NCI-H446 treated with DMSO at 0.1 percent for 48 hours (cell line): Measurements from ENCODE around the gene STK11IP.
A peak's percentile ranks its signal among the peaks of the same experiment; 100 is the strongest.

ENCODE experiments used
- DNase-seq: peaks from one replicate; lab custom pipeline; 2025; lab: John Stamatoyannopoulos, UW

STK11IP gene

GRCh38 chr2:219597552-219598307 is at the start of gene STK11IP:
TSS of gene STK11IP (plus strand) at chr2:219597857. CDS start at chr2:219598120, 263 bp downstream.
- DNase-seq, result peak; percentile 81

DNA sequence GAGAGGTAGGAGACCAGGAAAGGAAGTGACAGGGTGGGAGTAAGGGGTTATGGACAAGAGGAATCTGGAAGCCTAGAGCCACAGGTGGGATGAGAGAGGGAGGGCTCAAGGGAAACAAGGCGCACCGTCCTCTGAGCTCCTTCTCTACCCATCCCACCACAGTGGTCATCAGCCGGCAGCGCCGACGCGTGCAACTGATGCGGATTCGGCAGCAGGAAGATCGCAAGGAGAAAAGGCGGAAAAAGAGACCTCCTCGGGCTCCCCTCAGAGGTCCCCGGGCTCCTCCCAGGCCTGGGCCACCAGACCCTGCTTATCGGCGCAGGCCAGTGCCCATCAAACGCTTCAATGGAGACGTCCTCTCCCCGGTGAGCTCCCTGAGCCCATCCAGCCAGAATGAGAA is 48.7 kb upstream of the STK11IP start:
- DNase-seq, result no peak

DNA sequence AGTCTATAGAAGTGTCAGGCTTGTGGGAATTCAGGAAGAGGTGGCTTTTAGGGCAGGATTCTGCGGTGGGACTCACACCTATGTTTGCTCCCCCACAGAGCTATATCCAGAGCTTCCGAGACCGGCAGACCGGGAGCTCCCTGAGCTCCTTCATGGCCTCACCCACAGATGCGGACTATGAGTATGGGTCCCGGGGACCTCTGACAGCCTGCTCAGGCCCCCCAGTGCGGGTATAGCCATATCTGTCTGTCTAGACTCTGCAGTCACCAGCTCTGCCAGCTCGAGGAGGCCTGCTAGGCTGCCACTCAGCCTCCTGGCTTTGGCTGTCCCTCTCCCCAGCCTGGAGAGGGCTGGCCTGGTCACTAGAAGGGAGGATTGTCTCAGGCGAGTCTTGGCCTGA is 48.0 kb upstream of the STK11IP start:
- DNase-seq, result no peak

DNA sequence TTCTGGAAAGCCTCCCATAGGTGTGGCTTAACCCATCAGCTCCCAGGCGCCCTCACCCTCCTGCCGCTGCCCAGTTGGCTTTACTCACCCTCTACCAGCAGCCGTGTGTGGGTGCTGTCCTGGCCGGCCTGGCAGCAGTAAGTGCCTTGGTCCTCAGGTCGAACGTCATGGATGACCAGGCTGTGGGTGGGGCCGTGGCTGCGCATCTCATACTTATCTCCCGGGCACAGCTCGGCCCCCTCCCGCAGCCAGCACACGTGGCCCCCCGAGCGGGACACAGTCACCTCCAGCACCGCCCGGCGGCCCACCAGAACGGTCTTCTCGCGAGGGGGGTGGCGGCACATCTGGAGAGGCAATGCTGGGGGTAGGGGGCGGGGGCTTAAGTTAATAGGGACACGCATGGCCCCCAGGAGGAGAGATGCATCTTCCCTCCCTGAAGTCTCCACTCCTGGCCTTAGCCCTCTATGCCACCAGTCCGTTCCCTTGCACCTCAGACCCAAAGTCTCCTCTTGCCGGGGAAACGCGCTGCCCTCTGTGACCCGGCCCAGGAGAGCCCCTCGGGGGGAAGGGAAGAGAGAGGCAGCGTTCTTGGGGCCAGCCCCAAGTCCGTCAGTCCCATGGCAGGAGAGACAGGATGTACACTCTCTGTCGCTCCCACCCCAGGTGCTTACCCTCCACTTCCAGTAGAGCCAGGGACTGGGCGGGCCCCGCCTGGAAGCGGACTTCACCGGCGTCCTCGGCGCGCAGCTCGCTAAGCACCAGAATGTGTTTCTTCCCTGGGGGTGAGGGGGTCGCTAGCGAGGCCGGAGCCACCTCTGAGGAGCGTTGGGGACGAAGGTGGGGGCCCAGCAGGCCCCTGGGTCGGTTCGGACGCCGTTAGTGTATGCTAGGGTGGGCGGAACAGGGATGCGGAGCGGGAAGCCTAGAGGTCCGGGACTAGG is 45.9 kb upstream of the STK11IP start:
- DNase-seq, result no peak

- DNase-seq, result peak; percentile 30
These were observed 45.1 kb upstream of the STK11IP start for GRCh38 chr2:219552382-219553167.

DNA sequence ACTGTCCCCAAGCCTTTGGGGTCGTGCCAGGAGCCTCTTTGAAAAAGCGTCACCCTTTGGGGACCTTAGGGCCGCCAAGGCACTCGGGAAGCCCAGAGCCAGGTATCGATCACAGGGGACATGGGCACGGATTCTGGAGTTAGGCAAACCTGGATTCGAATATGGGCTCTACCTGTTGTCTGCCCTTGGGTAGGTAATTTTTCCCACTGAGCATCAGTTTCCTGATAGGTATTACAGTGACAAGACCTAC is 44.6 kb upstream of the STK11IP start:
- DNase-seq, result no peak

DNA sequence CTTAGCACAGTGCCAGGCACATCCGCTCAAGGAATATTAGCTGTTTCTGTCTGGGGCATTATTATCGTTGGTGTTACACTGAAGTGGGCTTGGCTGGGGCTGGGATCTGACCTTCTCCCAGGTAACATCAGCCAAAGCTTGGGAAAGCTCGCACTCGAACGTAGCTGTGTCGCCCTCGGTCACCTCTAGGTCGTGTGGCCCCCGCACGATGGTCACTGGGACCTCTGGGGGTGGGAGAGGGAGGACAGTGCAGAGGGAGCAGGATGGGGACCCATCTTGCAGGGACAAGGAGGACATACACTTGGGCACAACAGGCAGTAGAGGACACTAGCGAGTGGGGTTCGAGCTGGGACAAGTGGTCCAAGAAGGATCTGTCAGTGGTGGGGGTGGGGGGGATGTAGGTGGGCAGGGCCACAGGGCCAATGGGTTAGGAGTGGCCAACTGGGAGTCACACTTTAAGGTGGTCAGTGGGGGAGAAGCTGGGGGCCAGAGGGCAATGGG is 44.1 kb upstream of the STK11IP start:
- DNase-seq, result no peak

GRCh38 chr2:219554350-219554749 is 43.3 kb upstream of the STK11IP start:
- DNase-seq, result no peak

DNA sequence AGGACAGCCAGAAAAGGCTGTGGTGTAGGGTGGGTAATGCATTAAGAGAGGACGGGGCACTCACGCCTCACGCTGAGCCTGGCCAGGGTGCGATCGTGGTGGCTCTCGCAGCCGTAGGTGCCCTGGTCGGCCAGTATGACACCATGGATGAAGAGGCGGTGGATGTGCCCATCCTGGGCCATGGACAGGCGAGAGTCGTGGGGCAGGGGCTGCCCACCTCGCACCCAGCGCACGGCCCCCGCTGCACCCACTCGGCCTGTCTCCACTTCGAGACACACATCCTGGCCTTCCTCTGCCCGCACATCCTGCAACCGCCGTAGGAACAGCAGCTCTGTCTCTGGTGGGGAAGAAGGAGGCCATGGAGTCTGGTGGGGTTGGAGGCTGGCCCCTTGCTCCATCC is 41.7 kb upstream of the STK11IP start:
- DNase-seq, result no peak

DNA sequence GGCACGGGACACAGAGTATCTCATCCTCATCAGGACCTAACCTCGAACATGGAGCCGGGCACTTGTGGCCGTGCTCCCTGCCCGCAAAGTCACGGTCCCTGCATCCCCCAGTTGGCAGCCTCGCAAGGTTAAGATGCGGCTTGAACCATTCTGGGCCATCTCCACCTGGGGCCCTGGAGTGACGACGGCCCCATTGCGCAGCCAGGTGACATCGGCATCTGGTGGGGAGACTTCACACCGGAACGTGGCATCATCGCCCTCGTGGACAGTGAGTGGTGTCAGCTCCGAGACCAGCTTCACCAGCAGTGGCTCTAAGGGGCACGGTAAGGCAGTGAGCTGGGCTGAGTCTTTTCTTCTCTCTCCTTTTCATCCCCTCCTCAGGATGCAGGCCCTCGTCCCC is 41.2 kb upstream of the STK11IP start:
- no peak for DNase-seq

DNA sequence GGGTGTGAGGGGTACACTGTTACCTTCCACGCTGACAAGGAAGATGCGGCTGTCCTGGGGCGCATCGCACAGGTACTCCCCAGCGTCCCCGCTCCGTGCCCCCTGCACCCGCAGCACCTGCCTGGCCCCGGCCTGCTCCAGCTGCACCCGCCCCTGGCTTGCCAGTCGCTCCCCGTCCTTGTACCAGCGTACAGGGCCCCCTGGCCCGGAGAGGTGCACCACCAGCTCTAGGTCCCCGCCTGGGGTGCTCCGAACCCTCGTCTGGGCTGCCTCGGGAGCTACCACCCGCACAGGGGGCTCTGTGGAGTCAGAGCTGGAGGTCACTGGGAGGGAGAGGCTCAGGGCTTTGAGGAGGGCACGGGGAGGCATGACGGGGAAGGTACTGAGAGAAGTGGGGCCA is 40.3 kb upstream of the STK11IP start:
- DNase-seq, result no peak

GRCh38 chr2:219557791-219558785 is 39.6 kb upstream of the STK11IP start:
- no peak for DNase-seq

- no peak for DNase-seq
These were observed 38.3 kb upstream of the STK11IP start for GRCh38 chr2:219559156-219559915.

- no peak for DNase-seq
These were observed 37.4 kb upstream of the STK11IP start for GRCh38 chr2:219560037-219560892.

DNA sequence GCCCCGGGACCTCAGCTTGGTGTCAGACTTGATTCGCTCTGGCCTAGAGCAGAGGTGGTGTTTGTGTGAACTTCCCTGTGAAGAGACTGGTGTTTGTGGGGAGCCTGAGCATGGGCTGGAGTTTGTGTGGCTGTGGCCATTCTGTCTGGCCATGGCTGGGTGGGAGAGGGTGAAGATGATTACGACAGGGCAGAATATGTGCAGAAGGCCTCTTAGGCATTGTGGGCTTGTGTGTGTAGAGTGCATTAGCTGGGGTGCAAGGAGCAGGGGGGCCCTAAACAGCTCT is 36.8 kb upstream of the STK11IP start:
- DNase-seq, result no peak

DNA sequence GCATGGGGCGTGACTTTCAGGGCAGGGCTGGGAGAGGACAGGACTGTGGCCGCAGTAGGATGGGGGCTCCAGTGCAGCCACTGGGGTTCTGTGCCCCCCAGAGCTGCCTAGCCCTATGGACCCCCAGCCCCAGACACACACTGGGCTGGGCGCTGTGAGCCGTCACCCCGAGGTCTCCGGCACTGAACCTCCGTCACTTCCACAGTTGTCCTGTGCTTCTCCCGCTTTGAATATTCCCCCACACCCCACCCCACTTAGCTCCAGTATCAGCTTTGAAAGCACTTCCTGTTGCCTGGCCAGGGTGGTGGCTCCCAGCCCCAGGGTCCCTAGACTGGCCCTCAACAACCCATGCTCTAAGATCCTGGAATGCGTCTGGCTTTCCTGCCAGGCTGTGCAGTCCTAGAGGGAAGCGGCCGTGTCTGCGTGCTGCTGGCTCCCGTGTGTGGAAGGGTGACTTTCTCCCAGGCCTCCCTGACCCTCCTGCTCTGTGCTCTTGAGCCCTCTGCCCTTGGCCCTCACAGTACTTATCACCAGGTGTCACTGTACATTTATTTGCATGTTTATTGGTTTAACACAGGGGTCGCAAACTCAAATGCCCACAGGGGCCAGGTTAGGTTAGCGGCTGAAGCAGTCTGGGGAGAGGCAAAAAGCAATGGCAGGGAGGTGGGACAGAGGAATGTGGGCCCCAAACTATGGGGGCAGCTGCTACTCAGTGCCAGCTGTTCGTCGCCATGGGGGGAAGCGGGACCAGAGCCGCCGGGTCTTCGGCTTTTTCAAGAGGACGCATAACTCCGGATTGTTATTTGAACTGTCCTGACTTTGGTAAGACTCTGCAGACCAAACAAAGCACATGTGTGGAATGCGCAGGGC is 36.2 kb upstream of the STK11IP start:
- no peak for DNase-seq

DNA sequence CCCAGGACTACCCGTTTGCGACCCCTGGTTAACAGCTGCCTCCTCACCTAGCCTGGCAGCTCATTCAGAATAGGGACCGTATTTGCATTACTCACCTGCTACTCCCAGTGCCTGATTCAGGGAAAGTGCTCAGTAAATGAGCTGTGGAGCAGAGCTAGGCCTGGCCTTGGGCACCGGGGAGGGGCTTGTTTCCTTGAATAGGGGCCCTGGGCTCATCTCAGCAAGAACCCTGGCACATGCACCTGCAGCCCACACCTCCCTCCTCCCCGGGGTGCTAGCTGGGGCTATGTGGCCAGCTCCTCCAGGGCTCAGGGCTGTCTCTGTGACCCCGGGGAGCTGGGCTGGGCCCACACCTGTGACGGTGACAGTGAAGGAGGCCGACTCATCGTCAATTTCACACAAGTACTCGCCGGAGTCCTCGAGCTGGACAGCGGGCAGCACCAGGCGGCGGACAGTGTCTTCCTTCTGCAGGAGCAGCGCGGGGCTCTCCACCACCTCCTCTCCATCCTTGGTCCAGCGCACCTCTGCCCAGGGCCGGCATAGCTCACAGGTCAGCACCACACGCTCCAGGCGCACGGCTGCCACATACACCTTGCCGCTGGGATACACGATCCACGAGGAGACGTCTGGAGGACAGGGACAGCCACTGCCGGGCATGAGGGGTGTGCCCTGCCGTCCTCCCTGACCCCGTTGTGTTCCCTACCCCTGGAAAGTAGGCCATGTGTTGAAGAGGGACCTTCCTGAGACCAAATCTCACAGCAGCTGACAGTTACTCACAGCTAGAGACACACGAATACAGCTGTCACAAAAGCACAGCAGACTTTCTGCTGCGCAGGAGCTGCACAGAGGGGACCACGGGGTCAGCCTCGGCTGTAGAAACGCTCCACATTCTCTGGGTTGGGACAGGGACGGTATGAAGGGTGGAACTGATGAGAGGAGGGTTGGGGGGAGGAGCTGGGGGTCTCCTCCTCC is 35.3 kb upstream of the STK11IP start:
- DNase-seq, result no peak
